Measurements from ENCODE around the gene KANSL1. TPM values are rescaled to one million over a fixed set of nuclear protein-coding genes. Genes with fewer than 3 reads are reported as not detected.
"Not testable (repeated sequence)": the region's sequence is repeated elsewhere in the genome, so short reads cannot be mapped to it uniquely, and the experiment has no call there.

KANSL1 gene
- total and polyA plus RNA-seq, 2 experiments from 2014 or later = 12.2 to 38.2 TPM

- Histone ChIP-seq H2AFZ (no peak overlapping the region), H3K4me2 (ENCODE audit: unreplicated experiment) (no peak overlapping the region), H3K4me1 (ENCODE audit: insufficient read depth) (0 out of 2 replicates have a peak, but pooled peaks cover 1% of the 10 kb centered on the region), H3F3A (ENCODE audit: insufficient read depth) (no peaks in the 10 kb centered on the region), H3K79me2 (ENCODE audit: insufficient read depth) (no peaks in the 10 kb centered on the region), H3K27me3 (replicated peaks; ENCODE audit: insufficient read depth) (no peaks in the 10 kb centered on the region), H4K20me1 (ENCODE audit: insufficient read depth) (no peaks in the 10 kb centered on the region), H3K4me3 (no peak overlapping the region), H3K9me3 (ENCODE audit: low read depth) (no peaks in the 10 kb centered on the region), H3K36me3 (ENCODE audit: low read depth) (no peaks in the 10 kb centered on the region), H3K9me2 (ENCODE audit: insufficient read depth) (no peaks in the 10 kb centered on the region), H3K27ac (no peak overlapping the region), H3K9ac (no peak overlapping the region)
- WGBS, 2 experiments (ENCODE audit: low coverage in 1 of 2, low lambda C conversion rate in 2 of 2, missing lambda C conversion rate in 2 of 2) = 86 to 87% methylated on average over 9 of the region's 9 CpGs
- no peak for DNase-seq
- TF ChIP-seq EZH2phosphoT487 (IDR thresholded peaks at IDR 0.05; ENCODE audit: insufficient read depth, low read depth) = no peak
- no peak for TF ChIP-seq EZH2 (IDR thresholded peaks at IDR 0.05; ENCODE audit: insufficient read depth, poor library complexity, severe bottlenecking)
- in situ Hi-C loops (cut with MboI) = loop anchor here (10.0 kb wide), 1 partner anchor 206 kb away; no protein-coding TSS in a partner anchor
Measured at GRCh38 chr17:46008591-46008990, 184.6 kb downstream of the KANSL1 start.

- Histone ChIP-seq H3F3A (ENCODE audit: insufficient read depth) (no peaks in the 10 kb centered on the region), H3K27ac (no peak overlapping the region), H3K9me2 (ENCODE audit: insufficient read depth) (no peaks in the 10 kb centered on the region), H3K4me2 (ENCODE audit: unreplicated experiment) (no peak overlapping the region), H2AFZ (no peak overlapping the region), H3K9me3 (ENCODE audit: low read depth) (no peaks in the 10 kb centered on the region), H3K36me3 (ENCODE audit: low read depth) (no peaks in the 10 kb centered on the region), H3K4me3 (no peak overlapping the region), H3K27me3 (replicated peaks; ENCODE audit: insufficient read depth) (no peaks in the 10 kb centered on the region), H3K79me2 (ENCODE audit: insufficient read depth) (no peaks in the 10 kb centered on the region), H4K20me1 (ENCODE audit: insufficient read depth) (no peaks in the 10 kb centered on the region), H3K9ac (no peak overlapping the region), H3K4me1 (ENCODE audit: insufficient read depth) (no peaks in the 10 kb centered on the region)
- TF ChIP-seq EZH2phosphoT487 (IDR thresholded peaks at IDR 0.05; ENCODE audit: insufficient read depth, low read depth) = no peak
- 9 to 10% methylated on average over 2 of the region's 2 CpGs for WGBS, 2 experiments (ENCODE audit: low coverage in 1 of 2, low lambda C conversion rate in 2 of 2, missing lambda C conversion rate in 2 of 2)
- in situ Hi-C loops (cut with MboI) = loop anchor here (10.0 kb wide), 1 partner anchor 207 kb away; no protein-coding TSS in a partner anchor
- no peak for DNase-seq
Measured at GRCh38 chr17:46007461-46007965, 185.7 kb downstream of the KANSL1 start.

GRCh38 chr17:46006082-46006481 lies 187.1 kb downstream of the KANSL1 start:
- not testable (repeated sequence) for H3K4me2 ChIP-seq (ENCODE audit: unreplicated experiment); H3K27ac ChIP-seq; H3K9ac ChIP-seq; H3K4me1 ChIP-seq (ENCODE audit: insufficient read depth); H3K79me2 ChIP-seq (ENCODE audit: insufficient read depth); H4K20me1 ChIP-seq (ENCODE audit: insufficient read depth); H3K4me3 ChIP-seq; H2AFZ ChIP-seq; H3K9me3 ChIP-seq (ENCODE audit: low read depth); H3F3A ChIP-seq (ENCODE audit: insufficient read depth); H3K27me3 ChIP-seq (replicated peaks; ENCODE audit: insufficient read depth); DNase-seq; H3K9me2 ChIP-seq (ENCODE audit: insufficient read depth); H3K36me3 ChIP-seq (ENCODE audit: low read depth)
- WGBS, 2 experiments (ENCODE audit: low coverage in 1 of 2, low lambda C conversion rate in 2 of 2, missing lambda C conversion rate in 2 of 2) = 90 to 100% methylated on average over 1 of the region's 1 CpG
- in situ Hi-C loops (cut with MboI) = loop anchor here (10.0 kb wide), 1 partner anchor 209 kb away; no protein-coding TSS in a partner anchor

- 30 to 34% methylated on average over 6 of the region's 6 CpGs for WGBS, 2 experiments (ENCODE audit: low coverage in 1 of 2, low lambda C conversion rate in 2 of 2, missing lambda C conversion rate in 2 of 2)
- Histone ChIP-seq H4K20me1 (ENCODE audit: insufficient read depth) (no peaks in the 10 kb centered on the region), H3K27me3 (replicated peaks; ENCODE audit: insufficient read depth) (no peaks in the 10 kb centered on the region), H3K9me2 (ENCODE audit: insufficient read depth) (no peaks in the 10 kb centered on the region), H3F3A (ENCODE audit: insufficient read depth) (no peaks in the 10 kb centered on the region), H2AFZ (no peak overlapping the region), H3K27ac (no peak overlapping the region), H3K4me3 (no peak overlapping the region), H3K4me2 (ENCODE audit: unreplicated experiment) (no peak overlapping the region), H3K9ac (no peak overlapping the region), H3K79me2 (ENCODE audit: insufficient read depth) (no peaks in the 10 kb centered on the region), H3K9me3 (ENCODE audit: low read depth) (no peaks in the 10 kb centered on the region), H3K36me3 (ENCODE audit: low read depth) (no peaks in the 10 kb centered on the region), H3K4me1 (ENCODE audit: insufficient read depth) (no peaks in the 10 kb centered on the region)
- in situ Hi-C loops (cut with MboI) = loop anchor here (10.0 kb wide), 1 partner anchor 211 kb away; no protein-coding TSS in a partner anchor
- TF ChIP-seq EZH2 (IDR thresholded peaks at IDR 0.05; ENCODE audit: insufficient read depth, poor library complexity, severe bottlenecking) (no peak), EZH2phosphoT487 (IDR thresholded peaks at IDR 0.05; ENCODE audit: insufficient read depth, low read depth) (no peak)
- peak; percentile 14 for DNase-seq
Measured at GRCh38 chr17:46003907-46004748, 189.1 kb downstream of the KANSL1 start.

All from GM23248 (cell line).